PC-3 (cell line): ENCODE data around the gene SCAND1. TPM values are rescaled to one million over a fixed set of nuclear protein-coding genes. Genes with fewer than 3 reads are reported as not detected.

Experiments used
- total RNA-seq: library from RNA; depleted of rRNA; stranded (reverse); fragments of >200 nt; gene quantifications from 2 replicates; pipeline ENCODE4 v1.2.3, GENCODE V29; 2014; rRNA removed

Gene SCAND1
- total RNA-seq, 1 experiment from 2014 or later: 90.9 TPM

Other genes starting within 250 kb of the SCAND1 start
- gene RBM39, start 212.2 kb downstream of the SCAND1 start, total RNA-seq: 286 and 341 TPM in 2 replicates
- gene PHF20, start 182.5 kb downstream of the SCAND1 start, total RNA-seq: 37.2 and 56.3 TPM in 2 replicates
- 6.6 and 6.7 TPM in 2 replicates for gene CNBD2, start 14.1 kb upstream of the SCAND1 start, total RNA-seq
- gene EPB41L1, start 200.2 kb upstream of the SCAND1 start, total RNA-seq: 48.2 and 53.0 TPM in 2 replicates